Adrenal gland (tissue), 12 donors: Measurements from ENCODE around the gene GNB5. TPM values are rescaled to one million over a fixed set of nuclear protein-coding genes. Genes with fewer than 3 reads are reported as not detected.

ENCODE experiments used
- DNase-seq, 7 donors: peaks; one replicate each; pipeline ENCODE4 v3.0.0-alpha.2; 2019 to 2020
- H3K27ac ChIP-seq, 5 donors: fragments of 200-600 bp; sonication (generic) in 4 of 5; 1 replicate in 3 of 5; 2 replicates in 2 of 5; pipeline versions ENCODE4 v1.5.1 to v1.8.0; 2016 to 2020; ENCODE audit warnings: mild to moderate bottlenecking in 1 of 5
- H3K27me3 ChIP-seq: fragments of 200-600 bp; 2 replicates; pipeline ENCODE4 v1.8.0; 2021
- H3K36me3 ChIP-seq, 2 donors: fragments of 200-600 bp; replicated peaks in 1 of 2; 1 replicate in 1 of 2; 2 replicates in 1 of 2; pipeline versions ENCODE4 v1.5.1 to v1.8.0; 2018 to 2022
- H3K4me1 ChIP-seq, 2 donors: fragments of 200-600 bp; replicated peaks in 1 of 2; 1 replicate in 1 of 2; 2 replicates in 1 of 2; pipeline versions ENCODE4 v1.5.1 to v1.8.0; 2018 to 2021
- H3K4me3 ChIP-seq, 4 donors: fragments of 200-600 bp; sonication (generic) in 3 of 4; one replicate each; pipeline ENCODE4 v1.5.1; 2016 to 2018
- H3K9me3 ChIP-seq, 3 donors: fragments of 200-600 bp; sonication (generic) in 1 of 3; replicated peaks in 1 of 3; 1 replicate in 2 of 3; 2 replicates in 1 of 3; pipeline versions ENCODE4 v1.5.1 to v1.8.0; 2016 to 2021
- CTCF ChIP-seq, 6 experiments: fragments of 450-650 bp in 4 of 6; fragments of 200-600 bp in 2 of 6; sonication (generic) in 1 of 6; IDR thresholded peaks; 1 replicate in 5 of 6; 2 replicates in 1 of 6; pipeline versions ENCODE4 v1.5.1 to v1.8.0; 2016 to 2021; ENCODE audit warnings: antibody characterized with exemption in 6 of 6, mild to moderate bottlenecking in 2 of 6, moderate library complexity in 1 of 6
- POLR2A ChIP-seq, 2 donors: fragments of 450-650 bp; IDR thresholded peaks; one replicate each; pipeline ENCODE4 v1.6.1; 2017; ENCODE audit warnings: antibody characterized with exemption in 2 of 2, mild to moderate bottlenecking in 2 of 2, moderate library complexity in 1 of 2
- WGBS, 4 donors: extraction: QIAGEN DNeasy Blood & Tissue Kit in 2 of 4; methylation state at CpG; one replicate each; pipeline versions ENCODE4 v1.1.5 to v1.1.7; 2013 to 2017; 5-methylcytosine and 5-hydroxymethylcytosine counted together
- intact Hi-C, 2 donors: fragments of 100-400 bp; cut with DNase I; formaldehyde crosslinking; loops; one replicate each; pipeline versions ENCODE4 v1.14.1 to v1.15.0; 2022 to 2023
- polyA plus RNA-seq, 3 donors: library from polyadenylated mRNA; stranded (reverse); fragments of 200-250 nt in 2 of 3; fragments of 350-450 nt in 1 of 3; fragmentation: Illumina TruSeq in 1 of 3; extraction: RNeasy Lipid Tissue Mini Kit (QIAGEN cat#74804) in 1 of 3; gene quantifications; one replicate each; pipeline ENCODE4 v1.2.3, GENCODE V29; 2013 to 2014
- total RNA-seq, 9 donors: library from RNA; depleted of rRNA in 4 of 9; stranded (reverse); fragments of >200 nt in 4 of 9; fragments of 120-200 nt in 1 of 9; fragmentation: NEBNext Ultra II Directional in 1 of 9; extraction: Animal tissue kit (Norgen Biotek cat#: 25700) in 1 of 9; gene quantifications; one replicate each; pipeline versions ENCODE4 v1.1.0 to v1.2.4, GENCODE V29; 2013 to 2023
- donor health status: healthy with polysubstance abuse.
- donor health status: Bipolar disorder and iron deficiency.
- donor health status: DM: yes; HTN: yes; CAD: no.
- donor health status: DM: no; HTN: no; CAD: no.
- donor health status: DM: no; HTN: no; CAD: no.
- donor health status: DM: yes; HTN: yes; CAD: no.

Gene GNB5
- total and polyA plus RNA-seq, 12 donors = 2.8 to 60.7 (median 18.8) TPM

GRCh38 chr15:52080031-52080430 lies 111.2 kb downstream of the GNB5 start:
- no peak for DNase-seq
- Histone ChIP-seq H3K4me3 (no peak overlapping the region), H3K27ac (no peak overlapping the region), H3K36me3 (no peaks in the 10 kb centered on the region), H3K9me3 (no peaks in the 10 kb centered on the region), H3K27me3 (no peaks in the 10 kb centered on the region), H3K4me1 (no peaks in the 10 kb centered on the region)
- TF ChIP-seq CTCF (IDR thresholded peaks at IDR 0.05) (no peak), POLR2A (IDR thresholded peaks at IDR 0.05) (no peak)
- 88 to 91% (median 90%) methylated on average over 5 of the region's 5 CpGs for WGBS, 4 donors
- intact Hi-C loops = loop anchor here in 1 of 2 donors (10.0 kb wide), 2 partner anchors 55 to 105 kb away; partner anchors contain the start of gene LEO1

DNA sequence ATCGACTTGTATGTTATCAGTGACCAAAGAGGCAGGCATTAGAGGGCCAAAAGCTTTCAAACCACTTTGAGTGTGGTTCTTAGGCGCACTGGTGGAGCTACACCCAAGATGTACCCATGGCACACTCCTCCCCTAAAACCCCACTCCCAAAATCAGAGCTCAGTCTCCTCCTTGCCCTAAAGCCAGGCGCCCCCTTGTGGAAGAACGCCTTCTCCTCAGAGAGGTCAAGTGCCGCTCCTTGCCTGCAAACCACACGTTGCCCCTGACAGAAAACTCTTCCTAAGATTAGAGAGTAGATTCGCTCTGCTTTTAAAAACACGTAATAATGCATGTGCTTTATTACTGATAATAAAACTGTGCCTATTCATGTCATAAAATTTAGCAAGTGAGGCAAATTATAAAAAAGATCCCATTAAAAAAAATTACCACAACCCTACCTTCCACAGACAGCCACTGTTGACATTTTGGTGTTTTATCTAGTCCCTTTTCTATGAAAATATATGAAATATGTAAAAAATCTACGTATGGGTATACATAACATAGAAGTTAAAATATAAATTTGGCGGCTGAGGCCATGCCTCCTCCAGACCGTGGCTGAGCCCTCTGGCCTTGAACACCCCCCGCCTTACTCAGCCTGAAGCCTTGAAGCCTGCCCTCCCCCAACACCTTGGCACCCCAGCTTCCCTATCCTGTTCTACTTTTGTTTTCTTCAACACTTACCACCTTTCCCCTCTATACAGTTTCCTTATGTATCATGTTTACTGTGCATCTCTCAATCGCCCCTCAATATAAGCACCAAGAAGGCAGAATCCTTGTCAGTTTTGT lies 112.1 kb downstream of the GNB5 start:
- DNase-seq = peak; percentile 67 to 90 (median 87)
- Histone ChIP-seq H3K4me3 (no peak overlapping the region), H3K27ac (no peak overlapping the region), H3K4me1 (no peaks in the 10 kb centered on the region), H3K36me3 (no peaks in the 10 kb centered on the region), H3K27me3 (no peaks in the 10 kb centered on the region), H3K9me3 (no peaks in the 10 kb centered on the region)
- 37 to 45% (median 41%) methylated on average over 12 to 13 of the region's 13 CpGs for WGBS, 4 donors
- intact Hi-C loops = loop anchor here in 1 of 2 donors (10.0 kb wide), 1 partner anchor 54 kb away; no protein-coding TSS in a partner anchor
- no peak for TF ChIP-seq POLR2A (IDR thresholded peaks at IDR 0.05)
- peak; percentile 47 to 83 (median 78) for TF ChIP-seq CTCF (IDR thresholded peaks at IDR 0.05)

- H3K4me1 ChIP-seq = no peaks in the 10 kb centered on the region
- H3K9me3 ChIP-seq = no peaks in the 10 kb centered on the region
- intact Hi-C loops = loop anchor here in 1 of 2 donors (10.0 kb wide), 1 partner anchor 54 kb away; no protein-coding TSS in a partner anchor
- no peaks in the 10 kb centered on the region for H3K36me3 ChIP-seq
- no peaks in the 10 kb centered on the region for H3K27me3 ChIP-seq
- no peak for DNase-seq
- TF ChIP-seq POLR2A (IDR thresholded peaks at IDR 0.05) = no peak
- TF ChIP-seq CTCF (IDR thresholded peaks at IDR 0.05) = no peak
- no peak overlapping the region for H3K27ac ChIP-seq
- H3K4me3 ChIP-seq = no peak overlapping the region
- WGBS, 4 donors = 79 to 82% (median 81%) methylated on average over 10 of the region's 10 CpGs
Measured at GRCh38 chr15:52078197-52078875, 112.9 kb downstream of the GNB5 start.
